Keratinocyte (primary cell): ENCODE measurements around the gene GP5. TPM values are rescaled to one million over a fixed set of nuclear protein-coding genes. Genes with fewer than 3 reads are reported as not detected.

Experiments used
- DNase-seq: peaks from one replicate; pipeline ENCODE4 v3.0.0-alpha.2; 2011; ENCODE audit warnings: low read depth, missing footprints, low spot score
- FAIRE-seq: peaks from 2 replicates; lab custom pipeline; 2011; peaks lifted over from hg19 to GRCh38; lab: Jason Lieb, UNC
- H2AFZ ChIP-seq: 2 replicates; pipeline ENCODE4 v1.6.0; 2012; ENCODE audit warnings: low read length, control low read depth, inconsistent platforms; ENCODE audit not compliant: control insufficient read depth
- H3K27ac ChIP-seq: 2 replicates; pipeline ENCODE4 v1.5.1; 2011; ENCODE audit warnings: low read length; ENCODE audit not compliant: control insufficient read depth, insufficient read depth
- H3K27me3 ChIP-seq: 3 replicates; pipeline ENCODE4 v1.6.0; 2011; ENCODE audit warnings: low read length; ENCODE audit not compliant: control insufficient read depth, insufficient read depth; ENCODE audit errors: extremely low read depth
- H3K36me3 ChIP-seq, 2 experiments: 2 replicates in 1 of 2; 3 replicates in 1 of 2; pipeline ENCODE4 v1.5.1; 2011; ENCODE audit warnings: low read length in 2 of 2, mild to moderate bottlenecking in 1 of 2; ENCODE audit not compliant: control insufficient read depth in 2 of 2, insufficient read depth in 2 of 2; ENCODE audit errors: extremely low read depth in 1 of 2
- H3K4me1 ChIP-seq: 3 replicates; pipeline ENCODE4 v1.5.1; 2011; ENCODE audit warnings: low read length; ENCODE audit not compliant: control insufficient read depth, insufficient read depth; ENCODE audit errors: extremely low read depth
- H3K4me2 ChIP-seq: 3 replicates; pipeline ENCODE4 v1.6.0; 2011; ENCODE audit warnings: low read depth, low read length; ENCODE audit not compliant: control insufficient read depth, insufficient read depth; ENCODE audit errors: extremely low read depth
- H3K4me3 ChIP-seq, 3 experiments: fragments of 200-600 bp in 1 of 3; sonication (generic) in 1 of 3; 2 replicates in 2 of 3; 3 replicates in 1 of 3; pipeline ENCODE4 v1.5.1; 2011 to 2016; ENCODE audit warnings: low read length in 3 of 3, mild to moderate bottlenecking in 3 of 3, control low read depth in 2 of 3, inconsistent platforms in 1 of 3, low read depth in 1 of 3, mixed read lengths in 1 of 3, mixed run types in 1 of 3, moderate library complexity in 1 of 3; ENCODE audit not compliant: control insufficient read depth in 2 of 3, insufficient read depth in 2 of 3; ENCODE audit errors: extremely low read depth in 1 of 3
- H3K79me2 ChIP-seq: 2 replicates; pipeline ENCODE4 v1.6.0; 2012; ENCODE audit warnings: low read length; ENCODE audit not compliant: control insufficient read depth, insufficient read depth
- H3K9ac ChIP-seq: 3 replicates; pipeline ENCODE4 v1.6.0; 2011; ENCODE audit warnings: low read length; ENCODE audit not compliant: control insufficient read depth, insufficient read depth; ENCODE audit errors: extremely low read depth
- H3K9me1 ChIP-seq: 3 replicates; pipeline ENCODE4 v1.6.0; 2011; ENCODE audit warnings: low read length; ENCODE audit not compliant: control insufficient read depth, insufficient read depth; ENCODE audit errors: extremely low read depth
- H3K9me3 ChIP-seq: 2 replicates; pipeline ENCODE4 v1.5.1; 2012; ENCODE audit warnings: low read depth, low read length; ENCODE audit not compliant: control insufficient read depth
- H4K20me1 ChIP-seq: 3 replicates; pipeline ENCODE4 v1.6.0; 2011; ENCODE audit warnings: low read length; ENCODE audit not compliant: control insufficient read depth, insufficient read depth; ENCODE audit errors: extremely low read depth
- EZH2 ChIP-seq: IDR thresholded peaks from one replicate; pipeline ENCODE4 v1.6.1; 2012; ENCODE audit warnings: inconsistent platforms, mild to moderate bottlenecking, low read length, moderate library complexity
- dilution Hi-C: fragments of 300-500 bp; cut with MboI; formaldehyde crosslinking; loops from one replicate; pipeline ENCODE4 v1.7.0; 2020; ENCODE audit warnings: low sequenced_read_pairs; ENCODE audit not compliant: extremely low pct_ligation_motif_present
- polyA plus RNA-seq, 5 experiments: library from polyadenylated mRNA; depleted of rRNA in 3 of 5; stranded (reverse) in 3 of 5; stranded (forward) in 1 of 5; unstranded in 1 of 5; fragments of >200 nt; gene quantifications; 1 replicate in 1 of 5; 2 replicates in 3 of 5; 3 replicates in 1 of 5; pipeline versions ENCODE4 v1.2.1 to v1.2.3, GENCODE V29; 2011 to 2012; ENCODE audit warnings: missing spikeins in 2 of 5, low read depth in 1 of 5, low replicate concordance in 1 of 5
- TF ChIP-seq, protein P1 (sequence below), 3 experiments: IDR thresholded peaks in 1 of 3; conservative IDR thresholded peaks in 1 of 3; optimal IDR thresholded peaks in 1 of 3; 2 replicates in 2 of 3; 3 replicates in 1 of 3; pipeline versions ENCODE3 to v1.5.1; 2011; ENCODE audit warnings: low read length in 3 of 3, mild to moderate bottlenecking in 3 of 3, moderate library complexity in 2 of 3, control low read depth in 1 of 3, inconsistent platforms in 1 of 3; ENCODE audit not compliant: insufficient read depth in 2 of 3; ENCODE audit errors: extremely low read depth in 1 of 3

GP5 gene
- polyA plus RNA-seq, 1 donor (not counting 4 experiments of a cell fraction or from before 2014, with no cell fraction given) = 0.04 TPM

DNA sequence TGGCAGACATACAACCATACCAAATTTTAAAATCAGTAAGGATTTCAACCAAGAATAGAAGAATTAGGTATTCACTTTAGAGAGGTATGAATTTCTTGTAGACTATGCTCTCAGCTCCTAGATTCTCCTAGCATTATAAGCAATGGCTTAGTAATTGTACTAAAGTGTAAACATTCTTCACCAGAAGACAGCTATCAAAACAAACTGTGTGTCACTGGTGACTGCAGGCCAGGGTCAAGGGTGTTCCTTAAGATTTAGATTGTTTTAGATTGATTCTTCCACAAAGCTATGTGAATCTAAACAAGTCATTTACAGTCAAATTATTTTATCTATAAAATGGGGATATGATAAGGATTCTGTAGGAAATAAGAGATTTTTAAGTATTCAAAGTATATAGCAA lies 23.1 kb upstream of the GP5 start:
- no peak for TF ChIP-seq EZH2
- TF ChIP-seq, protein P1, sequence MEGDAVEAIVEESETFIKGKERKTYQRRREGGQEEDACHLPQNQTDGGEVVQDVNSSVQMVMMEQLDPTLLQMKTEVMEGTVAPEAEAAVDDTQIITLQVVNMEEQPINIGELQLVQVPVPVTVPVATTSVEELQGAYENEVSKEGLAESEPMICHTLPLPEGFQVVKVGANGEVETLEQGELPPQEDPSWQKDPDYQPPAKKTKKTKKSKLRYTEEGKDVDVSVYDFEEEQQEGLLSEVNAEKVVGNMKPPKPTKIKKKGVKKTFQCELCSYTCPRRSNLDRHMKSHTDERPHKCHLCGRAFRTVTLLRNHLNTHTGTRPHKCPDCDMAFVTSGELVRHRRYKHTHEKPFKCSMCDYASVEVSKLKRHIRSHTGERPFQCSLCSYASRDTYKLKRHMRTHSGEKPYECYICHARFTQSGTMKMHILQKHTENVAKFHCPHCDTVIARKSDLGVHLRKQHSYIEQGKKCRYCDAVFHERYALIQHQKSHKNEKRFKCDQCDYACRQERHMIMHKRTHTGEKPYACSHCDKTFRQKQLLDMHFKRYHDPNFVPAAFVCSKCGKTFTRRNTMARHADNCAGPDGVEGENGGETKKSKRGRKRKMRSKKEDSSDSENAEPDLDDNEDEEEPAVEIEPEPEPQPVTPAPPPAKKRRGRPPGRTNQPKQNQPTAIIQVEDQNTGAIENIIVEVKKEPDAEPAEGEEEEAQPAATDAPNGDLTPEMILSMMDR (optimal IDR thresholded peaks at IDR 0.05 in 1 of 3, IDR thresholded peaks at IDR 0.05 in 1 of 3, conservative IDR thresholded peaks at IDR 0.05 in 1 of 3; ENCODE audit: extremely low read depth in 1 of 3, insufficient read depth in 2 of 3, low read length in 3 of 3) = no peak
- Histone ChIP-seq H3K4me3 (no peak overlapping the region), H3K4me2 (no peak overlapping the region), H3K27ac (no peak overlapping the region), H3K36me3 (peaks cover 21 to 23% of the 10 kb centered on the region in 2 experiments), H3K4me1 (no peaks in the 10 kb centered on the region), H4K20me1 (no peaks in the 10 kb centered on the region), H3K27me3 (no peaks in the 10 kb centered on the region), H2AFZ (no peak overlapping the region), H3K9ac (no peak overlapping the region), H3K79me2 (no peaks in the 10 kb centered on the region), H3K9me1 (no peaks in the 10 kb centered on the region), H3K9me3 (no peaks in the 10 kb centered on the region)
- FAIRE-seq (no peak), DNase-seq (no peak)
- dilution Hi-C loops = no loop called here

DNA sequence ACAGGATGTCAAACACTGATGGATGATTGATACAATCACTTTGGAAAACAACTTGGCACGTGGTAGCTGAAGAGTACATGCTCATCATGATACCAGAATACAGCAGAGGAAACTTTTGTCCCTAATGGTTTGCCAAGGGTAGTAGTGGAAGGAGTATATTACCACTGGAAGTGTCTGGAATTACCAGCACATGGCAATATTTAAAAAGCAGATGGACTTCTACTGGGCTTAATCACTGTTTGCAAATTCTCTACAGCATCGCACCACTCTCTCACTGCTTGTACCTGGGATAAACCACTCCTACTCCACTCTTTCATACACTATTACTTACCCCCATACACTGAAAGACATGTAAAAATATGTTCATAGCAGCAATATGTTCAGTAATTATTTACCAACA lies 19.6 kb upstream of the GP5 start:
- Histone ChIP-seq H3K27ac (no peak overlapping the region), H3K4me1 (no peaks in the 10 kb centered on the region), H3K36me3 (peaks cover 12 to 15% of the 10 kb centered on the region in 2 experiments), H2AFZ (no peak overlapping the region), H3K4me3 (no peak overlapping the region), H3K27me3 (no peaks in the 10 kb centered on the region), H4K20me1 (no peaks in the 10 kb centered on the region), H3K79me2 (no peaks in the 10 kb centered on the region), H3K4me2 (no peak overlapping the region), H3K9ac (no peak overlapping the region), H3K9me3 (no peaks in the 10 kb centered on the region), H3K9me1 (no peaks in the 10 kb centered on the region)
- no peak for TF ChIP-seq EZH2
- TF ChIP-seq, protein P1 (optimal IDR thresholded peaks at IDR 0.05 in 1 of 3, IDR thresholded peaks at IDR 0.05 in 1 of 3, conservative IDR thresholded peaks at IDR 0.05 in 1 of 3; ENCODE audit: extremely low read depth in 1 of 3, insufficient read depth in 2 of 3, low read length in 3 of 3) = no peak
- dilution Hi-C loops = no loop called here
- DNase-seq (no peak), FAIRE-seq (peak; percentile 23)
